ENCODE measurements around the gene C1QTNF6.

Gene C1QTNF6

DNA sequence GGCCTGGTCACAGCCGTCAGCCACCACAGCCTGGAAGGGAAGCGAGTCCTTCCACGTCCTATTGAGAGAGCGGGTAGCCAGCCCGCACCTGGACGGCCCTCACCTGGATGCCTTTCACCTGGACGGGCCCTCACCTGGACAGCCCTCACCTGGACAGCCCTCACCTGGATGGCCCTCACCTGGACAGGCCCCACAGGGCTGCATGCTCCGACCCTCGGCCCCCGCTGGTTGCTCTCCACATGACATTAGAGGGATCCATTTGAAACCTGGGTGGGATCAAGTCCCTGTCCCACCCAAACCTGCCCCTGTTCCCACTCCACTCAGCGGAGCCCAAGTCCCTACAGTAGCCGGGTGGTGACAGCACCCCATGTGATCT, 3.7 kb downstream of the C1QTNF6 start:
- no peak overlapping the region for H3K4me2 ChIP-seq (ENCODE audit: low read depth, low read length, poor library complexity, severe bottlenecking)
- no peak overlapping the region for H3K4me3 ChIP-seq (ENCODE audit: low read length, poor library complexity, severe bottlenecking)
- H3K79me2 ChIP-seq (ENCODE audit: insufficient read depth, low read length), result no peaks in the 10 kb centered on the region
- 0 out of 2 replicates have a peak, but pooled peaks cover 6% of the 10 kb centered on the region for H3F3A ChIP-seq (ENCODE audit: low read depth)
- H3K9ac ChIP-seq (ENCODE audit: low read depth, low read length, poor library complexity, severe bottlenecking), result no peak overlapping the region
- H4K20me1 ChIP-seq (ENCODE audit: insufficient read depth, low read length, poor library complexity, severe bottlenecking), result no peaks in the 10 kb centered on the region
- no peaks in the 10 kb centered on the region for H3K36me3 ChIP-seq (ENCODE audit: insufficient read depth, low read length)
- TF ChIP-seq, protein P1, sequence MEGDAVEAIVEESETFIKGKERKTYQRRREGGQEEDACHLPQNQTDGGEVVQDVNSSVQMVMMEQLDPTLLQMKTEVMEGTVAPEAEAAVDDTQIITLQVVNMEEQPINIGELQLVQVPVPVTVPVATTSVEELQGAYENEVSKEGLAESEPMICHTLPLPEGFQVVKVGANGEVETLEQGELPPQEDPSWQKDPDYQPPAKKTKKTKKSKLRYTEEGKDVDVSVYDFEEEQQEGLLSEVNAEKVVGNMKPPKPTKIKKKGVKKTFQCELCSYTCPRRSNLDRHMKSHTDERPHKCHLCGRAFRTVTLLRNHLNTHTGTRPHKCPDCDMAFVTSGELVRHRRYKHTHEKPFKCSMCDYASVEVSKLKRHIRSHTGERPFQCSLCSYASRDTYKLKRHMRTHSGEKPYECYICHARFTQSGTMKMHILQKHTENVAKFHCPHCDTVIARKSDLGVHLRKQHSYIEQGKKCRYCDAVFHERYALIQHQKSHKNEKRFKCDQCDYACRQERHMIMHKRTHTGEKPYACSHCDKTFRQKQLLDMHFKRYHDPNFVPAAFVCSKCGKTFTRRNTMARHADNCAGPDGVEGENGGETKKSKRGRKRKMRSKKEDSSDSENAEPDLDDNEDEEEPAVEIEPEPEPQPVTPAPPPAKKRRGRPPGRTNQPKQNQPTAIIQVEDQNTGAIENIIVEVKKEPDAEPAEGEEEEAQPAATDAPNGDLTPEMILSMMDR (conservative IDR thresholded peaks at IDR 0.05; ENCODE audit: low read length), result no peak
- no peak for TF ChIP-seq EZH2phosphoT487 (IDR thresholded peaks at IDR 0.05; ENCODE audit: borderline replicate concordance)
- H2AFZ ChIP-seq (ENCODE audit: low read length), result no peak overlapping the region
- H3K9me3 ChIP-seq (ENCODE audit: insufficient read depth, low read depth, low read length), result no peaks in the 10 kb centered on the region
- H3K27me3 ChIP-seq (ENCODE audit: insufficient read depth, low read length, poor library complexity, severe bottlenecking), result no peaks in the 10 kb centered on the region
- peaks cover 34% of the 10 kb centered on the region for H3K4me1 ChIP-seq (ENCODE audit: insufficient read depth, low read length, poor library complexity, severe bottlenecking)
- H3K9me2 ChIP-seq (replicated peaks; ENCODE audit: low read depth, low read length), result no peaks in the 10 kb centered on the region

DNA sequence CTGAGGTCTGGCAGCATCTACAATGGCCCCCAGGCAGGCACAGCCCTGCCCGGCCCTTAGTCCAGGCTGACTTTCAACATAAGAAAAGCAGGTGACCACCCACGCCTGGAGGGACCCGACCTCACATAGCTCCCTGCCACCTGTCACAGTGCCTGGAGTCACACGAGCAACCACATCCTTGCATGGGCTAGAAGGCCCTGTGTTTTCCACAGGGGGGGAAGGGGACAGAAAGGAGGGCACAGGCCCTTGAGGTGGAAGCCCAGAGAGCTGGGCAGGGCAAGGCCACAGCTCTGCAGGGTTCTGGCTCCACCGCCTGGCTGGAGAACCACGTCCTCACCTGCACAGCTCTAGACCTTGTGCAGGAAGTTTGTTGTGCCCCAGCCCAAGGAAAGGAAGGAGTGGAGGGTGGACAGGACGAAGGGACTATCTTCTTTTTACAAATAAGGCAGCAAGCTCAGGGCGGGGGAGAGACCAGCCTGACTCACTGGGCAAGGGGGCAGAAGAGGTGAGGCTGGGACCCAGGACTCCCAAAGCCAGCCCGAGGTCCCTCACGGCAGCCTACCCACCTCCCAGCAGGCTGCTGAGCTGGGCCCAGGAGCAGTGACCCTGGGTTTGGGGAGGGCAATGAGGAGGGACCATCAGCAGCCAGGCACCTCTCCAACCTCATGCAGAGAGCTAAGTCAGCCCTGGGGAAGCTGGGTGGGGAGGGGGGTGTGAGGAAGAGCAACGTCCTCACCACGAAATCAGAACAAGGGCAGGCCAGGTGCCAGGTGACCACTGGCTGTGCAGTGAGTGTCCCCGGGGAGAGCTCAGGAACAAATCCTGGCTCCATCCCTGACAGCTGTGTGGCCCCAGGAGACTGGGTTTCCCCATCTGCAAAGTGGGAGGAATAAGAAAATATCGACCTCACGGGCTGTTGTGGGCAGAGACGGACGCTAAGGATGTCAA, 4.3 kb downstream of the C1QTNF6 start:
- Histone ChIP-seq H3K79me2 (ENCODE audit: insufficient read depth, low read length) (no peaks in the 10 kb centered on the region), H3K36me3 (ENCODE audit: insufficient read depth, low read length) (no peaks in the 10 kb centered on the region), H3K9me3 (ENCODE audit: insufficient read depth, low read depth, low read length) (no peaks in the 10 kb centered on the region), H3K4me2 (ENCODE audit: low read depth, low read length, poor library complexity, severe bottlenecking) (no peak overlapping the region), H3K9me2 (replicated peaks; ENCODE audit: low read depth, low read length) (no peaks in the 10 kb centered on the region), H3K4me1 (ENCODE audit: insufficient read depth, low read length, poor library complexity, severe bottlenecking) (peaks cover 31% of the 10 kb centered on the region), H2AFZ (ENCODE audit: low read length) (no peak overlapping the region; the same call in 1 of the 2 replicates), H3F3A (ENCODE audit: low read depth) (0 out of 2 replicates have a peak, but pooled peaks cover 6% of the 10 kb centered on the region), H3K9ac (ENCODE audit: low read depth, low read length, poor library complexity, severe bottlenecking) (peak overlapping the region; percentile 13), H4K20me1 (ENCODE audit: insufficient read depth, low read length, poor library complexity, severe bottlenecking) (no peaks in the 10 kb centered on the region), H3K27me3 (ENCODE audit: insufficient read depth, low read length, poor library complexity, severe bottlenecking) (no peaks in the 10 kb centered on the region), H3K4me3 (ENCODE audit: low read length, poor library complexity, severe bottlenecking) (no peak overlapping the region)
- no peak for TF ChIP-seq EZH2phosphoT487 (IDR thresholded peaks at IDR 0.05; ENCODE audit: borderline replicate concordance)
- TF ChIP-seq, protein P1 (conservative IDR thresholded peaks at IDR 0.05; ENCODE audit: low read length), result 0 out of 2 replicates have a peak, but pooled peaks have one; percentile 29

DNA sequence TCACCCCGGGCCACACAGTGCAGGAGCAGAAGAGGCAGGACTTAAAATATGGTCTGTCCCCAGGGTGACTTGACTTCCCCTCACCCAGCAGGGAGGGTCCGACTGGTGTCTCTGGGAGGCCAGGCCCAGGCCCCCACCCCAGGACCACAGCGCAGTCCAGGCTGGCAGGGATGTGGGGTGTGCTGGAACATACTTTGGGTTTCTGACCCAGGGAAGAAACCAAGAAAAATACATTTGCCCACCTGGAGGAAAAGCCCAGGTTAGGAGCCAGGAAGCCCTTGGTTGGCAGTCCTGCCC, 5.2 kb downstream of the C1QTNF6 start:
- Histone ChIP-seq H3K4me2 (ENCODE audit: low read depth, low read length, poor library complexity, severe bottlenecking) (no peak overlapping the region), H4K20me1 (ENCODE audit: insufficient read depth, low read length, poor library complexity, severe bottlenecking) (no peaks in the 10 kb centered on the region), H3K36me3 (ENCODE audit: insufficient read depth, low read length) (no peaks in the 10 kb centered on the region), H3K4me1 (ENCODE audit: insufficient read depth, low read length, poor library complexity, severe bottlenecking) (peaks cover 23% of the 10 kb centered on the region), H3K9me2 (replicated peaks; ENCODE audit: low read depth, low read length) (no peaks in the 10 kb centered on the region), H3K9ac (ENCODE audit: low read depth, low read length, poor library complexity, severe bottlenecking) (no peak overlapping the region), H3K79me2 (ENCODE audit: insufficient read depth, low read length) (no peaks in the 10 kb centered on the region), H2AFZ (ENCODE audit: low read length) (no peak overlapping the region), H3K9me3 (ENCODE audit: insufficient read depth, low read depth, low read length) (no peaks in the 10 kb centered on the region), H3K27me3 (ENCODE audit: insufficient read depth, low read length, poor library complexity, severe bottlenecking) (no peaks in the 10 kb centered on the region), H3K4me3 (ENCODE audit: low read length, poor library complexity, severe bottlenecking) (no peak overlapping the region), H3F3A (ENCODE audit: low read depth) (0 out of 2 replicates have a peak, but pooled peaks cover 6% of the 10 kb centered on the region)
- TF ChIP-seq, protein P1 (conservative IDR thresholded peaks at IDR 0.05; ENCODE audit: low read length), result no peak
- TF ChIP-seq EZH2phosphoT487 (IDR thresholded peaks at IDR 0.05; ENCODE audit: borderline replicate concordance), result no peak

All from Loucy (cell line).